HepG2 (cell line): ENCODE results near the gene ALKBH5. TPM values are rescaled to one million over a fixed set of nuclear protein-coding genes. Genes with fewer than 3 reads are reported as not detected.

Experiments
- CEBPB ChIP-seq: IDR thresholded peaks from 2 replicates; pipeline ENCODE4 v1.6.1; 2011; ENCODE audit warnings: low read depth, low read length, improper control_type of control experiment, borderline replicate concordance
- ELF3 ChIP-seq: IDR thresholded peaks from 2 replicates; pipeline ENCODE4 v1.6.1; 2016; ENCODE audit warnings: missing genetic modification reagents, missing compliant biosample characterization
- HHEX ChIP-seq: IDR thresholded peaks from 2 replicates; pipeline ENCODE4 v1.6.1; 2016; ENCODE audit warnings: control low read depth
- KAT8 ChIP-seq: IDR thresholded peaks from 2 replicates; pipeline ENCODE4 v1.6.1; 2016; ENCODE audit warnings: missing genetic modification reagents, missing compliant biosample characterization
- MED1 ChIP-seq: sonication (generic); formaldehyde crosslinking; IDR thresholded peaks from 2 replicates; pipeline ENCODE4 v1.4.0; 2020; ENCODE audit warnings: missing genetic modification reagents
- NFYC ChIP-seq: IDR thresholded peaks from 2 replicates; pipeline ENCODE4 v1.6.1; 2016; ENCODE audit warnings: missing genetic modification reagents, missing compliant biosample characterization
- SIN3B ChIP-seq: fragments of 150-350 bp; IDR thresholded peaks from 2 replicates; pipeline ENCODE4 v1.6.1; 2014; ENCODE audit warnings: low read length
- SP5 ChIP-seq: IDR thresholded peaks from 2 replicates; pipeline ENCODE4 v1.6.1; 2016; ENCODE audit warnings: low read depth, borderline replicate concordance
- TOPORS ChIP-seq: sonication (generic); formaldehyde crosslinking; IDR thresholded peaks from 2 replicates; pipeline ENCODE4 v1.8.0; 2023; ENCODE audit warnings: mild to moderate bottlenecking, missing genetic modification reagents
- ZEB1 ChIP-seq: IDR thresholded peaks from 2 replicates; pipeline ENCODE4 v1.6.1; 2012; ENCODE audit warnings: mild to moderate bottlenecking, low read depth, inconsistent platforms; ENCODE audit not compliant: insufficient replicate concordance
- ZNF101 ChIP-seq: sonication (generic); formaldehyde crosslinking; IDR thresholded peaks from 2 replicates; pipeline ENCODE4 v1.4.0; 2020; ENCODE audit warnings: mild to moderate bottlenecking, low read depth, missing genetic modification reagents, borderline replicate concordance
- ZNF136 ChIP-seq: sonication (generic); formaldehyde crosslinking; IDR thresholded peaks from 2 replicates; pipeline ENCODE4 v1.8.1; 2022; ENCODE audit warnings: low read depth, mild to moderate bottlenecking, moderate library complexity, missing genetic modification reagents
- ZNF329 ChIP-seq: sonication (generic); formaldehyde crosslinking; IDR thresholded peaks from 2 replicates; pipeline ENCODE4 v1.9.0; 2021; ENCODE audit warnings: low read depth, mild to moderate bottlenecking, missing genetic modification reagents
- ZNF335 ChIP-seq: sonication (generic); formaldehyde crosslinking; IDR thresholded peaks from 2 replicates; pipeline ENCODE4 v1.4.0; 2020; ENCODE audit warnings: missing genetic modification reagents
- ZNF615 ChIP-seq: sonication (generic); formaldehyde crosslinking; IDR thresholded peaks from 2 replicates; pipeline ENCODE4 v1.5.0; 2020; ENCODE audit warnings: mild to moderate bottlenecking, missing genetic modification reagents, borderline replicate concordance
- ZNF75D ChIP-seq: sonication (generic); formaldehyde crosslinking; IDR thresholded peaks from 2 replicates; pipeline ENCODE4 v1.8.1; 2023; ENCODE audit warnings: missing genetic modification reagents, mild to moderate bottlenecking, borderline replicate concordance
- ZNF792 ChIP-seq: IDR thresholded peaks from 2 replicates; pipeline ENCODE4 v1.6.1; 2016
- ZSCAN29 ChIP-seq: sonication (generic); formaldehyde crosslinking; conservative IDR thresholded peaks from 2 replicates; pipeline ENCODE4 v1.4.0; 2020; ENCODE audit warnings: mild to moderate bottlenecking, missing genetic modification reagents
- polyA plus RNA-seq, 8 experiments: library from polyadenylated mRNA; depleted of rRNA in 3 of 8; stranded (reverse) in 7 of 8; unstranded in 1 of 8; fragments of >200 nt; fragmentation: Illumina TruSeq in 4 of 8; extraction: Trizol in 4 of 8; gene quantifications; 2 replicates each; pipeline versions ENCODE4 v1.2.1 to v1.2.3, GENCODE V29; 2011 to 2016; ENCODE audit warnings: low read depth in 4 of 8, missing spikeins in 1 of 8, mixed read lengths in 1 of 8; ENCODE audit not compliant: insufficient read depth in 1 of 8
- total RNA-seq, 5 experiments: library from RNA; depleted of rRNA; stranded (reverse); fragments of >200 nt; fragmentation: Illumina TruSeq; extraction: Trizol; gene quantifications; 2 replicates each; pipeline ENCODE4 v1.2.3, GENCODE V29; 2016; ENCODE audit warnings: low read depth in 1 of 5
- TF ChIP-seq, protein P1 (sequence below): sonication (generic); formaldehyde crosslinking; IDR thresholded peaks from 2 replicates; pipeline ENCODE4 v1.8.0; 2022; ENCODE audit warnings: mild to moderate bottlenecking, missing genetic modification reagents, moderate library complexity
- TF ChIP-seq, protein P2 (sequence below): sonication (generic); formaldehyde crosslinking; IDR thresholded peaks from 2 replicates; pipeline ENCODE4 v1.9.0; 2021; ENCODE audit warnings: missing genetic modification reagents, borderline replicate concordance
- TF ChIP-seq, protein P3 (sequence below): sonication (generic); formaldehyde crosslinking; IDR thresholded peaks from 2 replicates; pipeline ENCODE4 v1.9.0; 2022; ENCODE audit warnings: low read depth, missing genetic modification reagents
- TF ChIP-seq, protein P4 (sequence below): sonication (generic); formaldehyde crosslinking; IDR thresholded peaks from 2 replicates; pipeline ENCODE4 v1.4.0; 2020; ENCODE audit warnings: missing genetic modification reagents, mild to moderate bottlenecking, borderline replicate concordance
- TF ChIP-seq, protein P5 (sequence below): IDR thresholded peaks from 2 replicates; pipeline ENCODE4 v1.6.1; 2016; ENCODE audit warnings: missing biosample characterization, missing genetic modification reagents, low read depth
- TF ChIP-seq, protein P6 (sequence below): sonication (generic); formaldehyde crosslinking; IDR thresholded peaks from 2 replicates; pipeline ENCODE4 v1.8.0; 2022; ENCODE audit warnings: low read depth, missing genetic modification reagents

ALKBH5 gene
- total and polyA plus RNA-seq, 2 of the 13 experiments (the other 11 are each of a cell fraction or from before 2014, with no cell fraction given) = 68.9 to 76.9 TPM

DNA sequence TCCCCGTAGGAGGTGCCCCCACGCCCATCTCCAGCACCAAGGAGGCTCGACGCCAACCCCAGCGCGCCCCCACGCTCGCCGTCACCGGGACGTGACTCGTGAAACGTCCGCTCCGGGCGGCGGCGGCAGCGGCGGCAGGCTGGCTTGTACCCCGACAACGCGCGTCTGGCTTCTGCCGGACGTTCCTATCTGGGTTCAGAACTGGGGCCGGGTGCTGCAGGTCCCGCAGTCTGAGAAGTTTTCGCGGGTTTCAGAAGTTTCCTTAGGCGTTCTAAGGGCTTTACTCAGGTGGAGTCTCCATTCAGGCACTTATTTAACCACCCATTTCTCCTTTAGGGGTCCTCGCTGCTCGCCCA, 672 bp upstream of the ALKBH5 start (continued):
- TF ChIP-seq, protein P1, sequence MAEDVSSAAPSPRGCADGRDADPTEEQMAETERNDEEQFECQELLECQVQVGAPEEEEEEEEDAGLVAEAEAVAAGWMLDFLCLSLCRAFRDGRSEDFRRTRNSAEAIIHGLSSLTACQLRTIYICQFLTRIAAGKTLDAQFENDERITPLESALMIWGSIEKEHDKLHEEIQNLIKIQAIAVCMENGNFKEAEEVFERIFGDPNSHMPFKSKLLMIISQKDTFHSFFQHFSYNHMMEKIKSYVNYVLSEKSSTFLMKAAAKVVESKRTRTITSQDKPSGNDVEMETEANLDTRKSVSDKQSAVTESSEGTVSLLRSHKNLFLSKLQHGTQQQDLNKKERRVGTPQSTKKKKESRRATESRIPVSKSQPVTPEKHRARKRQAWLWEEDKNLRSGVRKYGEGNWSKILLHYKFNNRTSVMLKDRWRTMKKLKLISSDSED (CRISPR knock-in tag) = no peak
- TF ChIP-seq, protein P2, sequence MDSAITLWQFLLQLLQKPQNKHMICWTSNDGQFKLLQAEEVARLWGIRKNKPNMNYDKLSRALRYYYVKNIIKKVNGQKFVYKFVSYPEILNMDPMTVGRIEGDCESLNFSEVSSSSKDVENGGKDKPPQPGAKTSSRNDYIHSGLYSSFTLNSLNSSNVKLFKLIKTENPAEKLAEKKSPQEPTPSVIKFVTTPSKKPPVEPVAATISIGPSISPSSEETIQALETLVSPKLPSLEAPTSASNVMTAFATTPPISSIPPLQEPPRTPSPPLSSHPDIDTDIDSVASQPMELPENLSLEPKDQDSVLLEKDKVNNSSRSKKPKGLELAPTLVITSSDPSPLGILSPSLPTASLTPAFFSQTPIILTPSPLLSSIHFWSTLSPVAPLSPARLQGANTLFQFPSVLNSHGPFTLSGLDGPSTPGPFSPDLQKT (CRISPR knock-in tag) = 0 out of 2 replicates have a peak, but pooled peaks have one; percentile 40
- TF ChIP-seq CEBPB (no peak), HHEX (CRISPR knock-in tag) (no peak), ELF3 (no peak; the same call in none of the 2 replicates), ZEB1 (no peak), MED1 (CRISPR knock-in tag) (peak; percentile 49; the same call in 1 of the 2 replicates), ZNF792 (CRISPR knock-in tag) (peak; percentile 18; the same call in 1 of the 2 replicates), ZNF335 (CRISPR knock-in tag) (peak; percentile 99), SP5 (CRISPR knock-in tag) (no peak), ZNF615 (CRISPR knock-in tag) (no peak), ZSCAN29 (CRISPR knock-in tag) (no peak), ZNF329 (CRISPR knock-in tag) (peak; percentile 55; the same call in 1 of the 2 replicates), ZNF75D (CRISPR knock-in tag) (no peak), SIN3B (no peak), ZNF101 (CRISPR knock-in tag) (no peak), TOPORS (CRISPR knock-in tag) (no peak; the same call in 1 of the 2 replicates), NFYC (CRISPR knock-in tag) (no peak), ZNF136 (peak; percentile 84; the same call in 1 of the 2 replicates), KAT8 (peak; percentile 63)
- TF ChIP-seq, protein P3, sequence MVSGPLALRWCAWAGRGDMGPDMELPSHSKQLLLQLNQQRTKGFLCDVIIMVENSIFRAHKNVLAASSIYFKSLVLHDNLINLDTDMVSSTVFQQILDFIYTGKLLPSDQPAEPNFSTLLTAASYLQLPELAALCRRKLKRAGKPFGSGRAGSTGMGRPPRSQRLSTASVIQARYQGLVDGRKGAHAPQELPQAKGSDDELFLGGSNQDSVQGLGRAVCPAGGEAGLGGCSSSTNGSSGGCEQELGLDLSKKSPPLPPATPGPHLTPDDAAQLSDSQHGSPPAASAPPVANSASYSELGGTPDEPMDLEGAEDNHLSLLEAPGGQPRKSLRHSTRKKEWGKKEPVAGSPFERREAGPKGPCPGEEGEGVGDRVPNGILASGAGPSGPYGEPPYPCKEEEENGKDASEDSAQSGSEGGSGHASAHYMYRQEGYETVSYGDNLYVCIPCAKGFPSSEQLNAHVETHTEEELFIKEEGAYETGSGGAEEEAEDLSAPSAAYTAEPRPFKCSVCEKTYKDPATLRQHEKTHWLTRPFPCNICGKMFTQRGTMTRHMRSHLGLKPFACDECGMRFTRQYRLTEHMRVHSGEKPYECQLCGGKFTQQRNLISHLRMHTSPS (CRISPR knock-in tag) = 0 out of 2 replicates have a peak, but pooled peaks have one; percentile 60
- TF ChIP-seq, protein P4, sequence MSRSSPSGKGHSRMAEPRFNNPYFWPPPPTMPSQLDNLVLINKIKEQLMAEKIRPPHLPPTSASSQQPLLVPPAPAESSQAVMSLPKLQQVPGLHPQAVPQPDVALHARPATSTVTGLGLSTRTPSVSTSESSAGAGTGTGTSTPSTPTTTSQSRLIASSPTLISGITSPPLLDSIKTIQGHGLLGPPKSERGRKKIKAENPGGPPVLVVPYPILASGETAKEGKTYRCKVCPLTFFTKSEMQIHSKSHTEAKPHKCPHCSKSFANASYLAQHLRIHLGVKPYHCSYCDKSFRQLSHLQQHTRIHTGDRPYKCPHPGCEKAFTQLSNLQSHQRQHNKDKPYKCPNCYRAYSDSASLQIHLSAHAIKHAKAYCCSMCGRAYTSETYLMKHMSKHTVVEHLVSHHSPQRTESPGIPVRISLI (CRISPR knock-in tag) = no peak
- TF ChIP-seq, protein P5, sequence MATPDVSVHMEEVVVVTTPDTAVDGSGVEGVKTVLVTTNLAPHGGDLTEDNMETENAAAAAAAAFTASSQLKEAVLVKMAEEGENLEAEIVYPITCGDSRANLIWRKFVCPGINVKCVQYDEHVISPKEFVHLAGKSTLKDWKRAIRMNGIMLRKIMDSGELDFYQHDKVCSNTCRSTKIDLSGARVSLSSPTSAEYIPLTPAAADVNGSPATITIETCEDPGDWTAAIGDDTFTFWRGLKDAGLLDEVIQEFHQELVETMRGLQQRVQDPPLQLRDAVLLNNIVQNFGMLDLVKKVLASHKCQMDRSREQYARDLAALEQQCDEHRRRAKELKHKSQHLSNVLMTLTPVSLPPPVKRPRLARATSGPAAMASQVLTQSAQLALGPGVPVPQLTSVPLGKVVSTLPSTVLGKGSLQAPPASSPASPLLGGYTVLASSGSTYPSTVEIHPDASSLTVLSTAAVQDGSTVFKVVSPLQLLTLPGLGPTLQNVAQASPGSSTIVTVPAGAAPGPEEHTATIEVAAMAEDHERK (CRISPR knock-in tag) = peak; percentile 88
- TF ChIP-seq, protein P6, sequence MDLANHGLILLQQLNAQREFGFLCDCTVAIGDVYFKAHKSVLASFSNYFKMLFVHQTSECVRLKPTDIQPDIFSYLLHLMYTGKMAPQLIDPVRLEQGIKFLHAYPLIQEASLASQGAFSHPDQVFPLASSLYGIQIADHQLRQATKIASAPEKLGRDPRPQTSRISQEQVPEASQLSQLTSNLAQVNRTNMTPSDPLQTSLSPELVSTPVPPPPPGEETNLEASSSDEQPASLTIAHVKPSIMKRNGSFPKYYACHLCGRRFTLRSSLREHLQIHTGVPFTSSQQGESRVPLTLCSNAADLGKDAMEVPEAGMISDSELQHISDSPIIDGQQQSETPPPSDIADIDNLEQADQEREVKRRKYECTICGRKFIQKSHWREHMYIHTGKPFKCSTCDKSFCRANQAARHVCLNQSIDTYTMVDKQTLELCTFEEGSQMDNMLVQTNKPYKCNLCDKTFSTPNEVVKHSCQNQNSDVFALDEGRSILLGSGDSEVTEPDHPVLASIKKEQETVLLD (CRISPR knock-in tag) = peak; percentile 61
